IPS-20b (cell line): ENCODE results near the gene HOXD3.
A peak's percentile ranks its signal among the peaks of the same experiment; 100 is the strongest.

Source experiments
- H3K27ac ChIP-seq: one replicate; pipeline ENCODE4 v1.5.1; 2013; ENCODE audit warnings: low read length
- H3K27me3 ChIP-seq: 2 replicates; pipeline ENCODE4 v1.6.1; 2013; ENCODE audit warnings: mild to moderate bottlenecking, low read length, inconsistent platforms; ENCODE audit not compliant: insufficient read depth
- H3K36me3 ChIP-seq: 2 replicates; pipeline ENCODE4 v1.6.1; 2013; ENCODE audit warnings: low read depth, mild to moderate bottlenecking, inconsistent platforms, low read length, moderate library complexity; ENCODE audit not compliant: insufficient read depth
- H3K4me1 ChIP-seq: 2 replicates; pipeline ENCODE4 v1.6.1; 2013; ENCODE audit warnings: mild to moderate bottlenecking, control low read depth, inconsistent platforms, low read length, moderate library complexity; ENCODE audit not compliant: insufficient read depth
- H3K4me3 ChIP-seq: 2 replicates; pipeline ENCODE4 v1.5.1; 2013; ENCODE audit warnings: mild to moderate bottlenecking, low read length, inconsistent platforms
- H3K9ac ChIP-seq: 2 replicates; pipeline ENCODE4 v1.6.1; 2013; ENCODE audit warnings: low read depth, mild to moderate bottlenecking, inconsistent platforms, low read length, moderate library complexity
- H3K9me3 ChIP-seq: 2 replicates; pipeline ENCODE4 v1.6.1; 2013; ENCODE audit warnings: mild to moderate bottlenecking, low read depth, low read length, inconsistent platforms; ENCODE audit not compliant: insufficient read depth

Gene HOXD3

DNA sequence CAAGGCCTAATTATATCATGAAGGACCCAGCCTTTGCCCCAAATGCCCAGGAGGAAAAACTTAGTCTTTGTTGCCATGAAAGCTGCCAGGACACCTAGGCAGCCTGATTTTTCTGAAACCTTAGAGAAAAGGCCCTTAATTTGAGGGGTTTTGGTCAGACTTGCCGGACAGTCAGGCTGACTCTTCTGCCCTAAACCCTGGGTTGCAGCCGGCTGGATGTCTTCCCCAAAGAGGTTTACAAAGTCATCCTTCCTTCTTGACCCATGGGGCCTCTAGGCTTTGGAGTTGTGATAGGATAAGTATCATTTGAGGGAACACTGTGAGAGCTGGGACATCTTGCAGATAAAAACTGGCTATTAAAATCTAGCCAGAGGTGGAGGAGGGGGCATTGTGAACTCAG is 28.9 kb downstream of the HOXD3 start:
- H3K4me1 ChIP-seq: no peaks in the 10 kb centered on the region

DNA sequence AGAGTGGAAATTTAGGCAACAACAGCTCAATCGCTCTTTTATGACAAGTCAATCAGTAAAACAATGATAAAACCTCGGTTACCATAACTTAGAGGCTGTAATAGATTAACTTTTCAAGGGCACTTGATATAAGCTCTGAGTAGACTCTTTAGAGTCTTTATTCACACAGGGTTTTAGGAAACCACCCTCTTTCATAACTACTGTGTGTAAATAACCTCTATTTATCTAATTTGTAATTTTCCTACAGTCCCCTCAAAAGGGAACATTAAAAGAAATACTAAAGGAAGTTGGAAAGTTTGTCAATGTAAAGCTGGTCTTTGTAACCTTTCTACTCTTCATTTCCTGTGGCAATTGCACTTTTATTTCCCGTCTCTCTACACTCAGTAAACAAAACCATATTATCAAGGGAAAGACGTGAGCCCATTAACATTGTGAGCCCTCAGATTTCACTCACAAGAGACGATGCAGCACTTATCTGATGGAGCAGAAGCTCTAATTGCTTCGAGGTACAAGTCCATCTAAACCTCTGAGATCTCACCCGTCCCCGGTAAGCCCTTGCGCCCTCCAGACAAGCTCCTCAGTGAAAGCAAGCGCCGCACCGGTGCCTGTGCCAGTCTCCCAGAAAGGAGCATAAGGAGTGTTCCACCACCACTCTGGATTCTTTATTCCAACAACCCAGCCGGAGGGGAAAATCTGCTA is 30.2 kb downstream of the HOXD3 start:
- Histone ChIP-seq H3K9me3 (no peaks in the 10 kb centered on the region; the same call in 1 of the 2 replicates), H3K4me1 (peaks cover 7% of the 10 kb centered on the region), H3K4me3 (no peak overlapping the region; the same call in 1 of the 2 replicates), H3K9ac (no peak overlapping the region), H3K27me3 (peaks cover 100% of the 10 kb centered on the region), H3K27ac (no peak overlapping the region), H3K36me3 (no peaks in the 10 kb centered on the region)

More for the DNA sequence above, 28.9 kb downstream of the HOXD3 start:
- Histone ChIP-seq H3K9me3 (no peaks in the 10 kb centered on the region; the same call in 1 of the 2 replicates), H3K36me3 (no peaks in the 10 kb centered on the region), H3K4me3 (no peak overlapping the region), H3K9ac (no peak overlapping the region), H3K27ac (no peak overlapping the region), H3K27me3 (peaks cover 100% of the 10 kb centered on the region)

DNA sequence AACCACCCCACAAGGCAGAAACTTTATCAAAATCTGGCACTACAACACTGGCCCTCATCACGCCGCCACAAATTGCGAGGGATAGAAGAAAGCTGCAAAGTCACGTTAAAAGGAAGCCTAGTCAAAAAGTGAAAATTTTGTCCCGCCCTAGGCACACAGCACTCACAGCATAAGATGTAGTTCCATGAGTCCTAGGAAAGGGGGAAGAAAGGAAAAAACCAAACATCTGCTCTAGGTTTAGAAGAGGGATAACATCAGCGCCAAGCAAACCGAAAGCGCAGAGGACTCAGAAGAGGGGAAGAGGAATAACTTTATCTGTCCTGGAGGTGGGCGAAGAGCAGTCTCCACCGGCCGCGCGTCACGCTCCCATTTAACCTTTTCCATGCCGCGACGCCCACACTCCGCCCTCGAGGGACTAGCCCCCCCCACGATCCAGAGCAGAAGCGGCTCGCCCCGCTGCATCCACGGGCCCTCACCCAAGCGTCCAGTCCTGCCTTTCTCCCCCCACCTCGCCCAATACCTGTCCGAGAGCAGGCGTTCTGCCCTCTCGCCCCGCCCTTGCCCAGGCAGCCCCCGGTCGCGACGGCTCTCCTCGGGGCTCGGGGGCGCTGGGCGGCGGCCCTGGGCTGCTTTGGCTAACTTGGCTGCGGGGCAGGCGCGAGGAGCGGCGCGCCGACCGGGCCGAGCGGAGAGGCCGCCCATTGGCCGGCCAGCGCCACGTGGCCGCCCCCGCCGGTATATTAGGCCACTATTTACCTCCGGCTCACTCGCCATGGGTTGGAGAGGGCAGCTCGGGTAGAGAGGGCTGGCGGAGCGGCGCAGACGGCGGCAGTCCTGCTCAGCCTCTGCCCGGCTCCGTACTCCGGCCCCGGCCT is 31.0 kb downstream of the HOXD3 start, which contains the start of gene HOXD1:
HOXD1 (plus strand) TSS at position 770 of the 875 bp plus-strand sequence. CDS start 134 bp downstream, outside the sequence.
- peaks cover 100% of the 10 kb centered on the region for H3K27me3 ChIP-seq

DNA sequence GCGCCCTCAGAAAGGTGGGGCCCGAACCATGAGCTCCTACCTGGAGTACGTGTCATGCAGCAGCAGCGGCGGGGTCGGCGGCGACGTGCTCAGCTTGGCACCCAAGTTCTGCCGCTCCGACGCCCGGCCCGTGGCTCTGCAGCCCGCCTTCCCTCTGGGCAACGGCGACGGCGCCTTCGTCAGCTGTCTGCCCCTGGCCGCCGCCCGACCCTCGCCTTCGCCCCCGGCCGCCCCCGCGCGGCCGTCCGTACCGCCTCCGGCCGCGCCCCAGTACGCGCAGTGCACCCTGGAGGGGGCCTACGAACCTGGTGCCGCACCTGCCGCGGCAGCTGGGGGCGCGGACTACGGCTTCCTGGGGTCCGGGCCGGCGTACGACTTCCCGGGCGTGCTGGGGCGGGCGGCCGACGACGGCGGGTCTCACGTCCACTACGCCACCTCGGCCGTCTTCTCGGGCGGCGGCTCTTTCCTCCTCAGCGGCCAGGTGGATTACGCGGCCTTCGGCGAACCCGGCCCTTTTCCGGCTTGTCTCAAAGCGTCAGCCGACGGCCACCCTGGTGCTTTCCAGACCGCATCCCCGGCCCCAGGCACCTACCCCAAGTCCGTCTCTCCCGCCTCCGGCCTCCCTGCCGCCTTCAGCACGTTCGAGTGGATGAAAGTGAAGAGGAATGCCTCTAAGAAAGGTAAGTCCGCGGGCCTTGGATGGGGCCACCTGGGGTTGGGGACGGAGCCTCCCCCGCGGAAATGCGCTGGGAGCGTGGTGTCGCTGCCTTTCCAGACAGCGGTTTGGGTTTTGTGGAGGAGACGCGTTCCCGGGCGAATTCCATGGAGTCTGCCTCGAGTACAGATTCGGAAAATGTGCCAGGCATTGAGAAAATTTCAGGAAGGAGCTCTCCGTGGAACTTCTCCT is 31.9 kb downstream of the HOXD3 start:
- H3K4me3 ChIP-seq: peak overlapping the region; percentile 46; the same call in 1 of the 2 replicates
- H3K9ac ChIP-seq: no peak overlapping the region
- H3K27me3 ChIP-seq: peaks cover 100% of the 10 kb centered on the region
- H3K4me1 ChIP-seq: peaks cover 11% of the 10 kb centered on the region
- no peak overlapping the region for H3K27ac ChIP-seq
- no peaks in the 10 kb centered on the region; the same call in 1 of the 2 replicates for H3K9me3 ChIP-seq
- no peaks in the 10 kb centered on the region for H3K36me3 ChIP-seq

More for the DNA sequence above, 31.0 kb downstream of the HOXD3 start, which contains the start of gene HOXD1:
- no peak within 1 kb of the TSS for H3K27ac ChIP-seq
- H3K9ac ChIP-seq: no peak within 1 kb of the TSS
- H3K4me1 ChIP-seq: peaks cover 11% of the 10 kb centered on the region
- no peaks in the 10 kb centered on the region; the same call in 1 of the 2 replicates for H3K9me3 ChIP-seq
- no peaks in the 10 kb centered on the region for H3K36me3 ChIP-seq
- H3K4me3 ChIP-seq: peak within 1 kb of the TSS; percentile 46; the same call in 1 of the 2 replicates

DNA sequence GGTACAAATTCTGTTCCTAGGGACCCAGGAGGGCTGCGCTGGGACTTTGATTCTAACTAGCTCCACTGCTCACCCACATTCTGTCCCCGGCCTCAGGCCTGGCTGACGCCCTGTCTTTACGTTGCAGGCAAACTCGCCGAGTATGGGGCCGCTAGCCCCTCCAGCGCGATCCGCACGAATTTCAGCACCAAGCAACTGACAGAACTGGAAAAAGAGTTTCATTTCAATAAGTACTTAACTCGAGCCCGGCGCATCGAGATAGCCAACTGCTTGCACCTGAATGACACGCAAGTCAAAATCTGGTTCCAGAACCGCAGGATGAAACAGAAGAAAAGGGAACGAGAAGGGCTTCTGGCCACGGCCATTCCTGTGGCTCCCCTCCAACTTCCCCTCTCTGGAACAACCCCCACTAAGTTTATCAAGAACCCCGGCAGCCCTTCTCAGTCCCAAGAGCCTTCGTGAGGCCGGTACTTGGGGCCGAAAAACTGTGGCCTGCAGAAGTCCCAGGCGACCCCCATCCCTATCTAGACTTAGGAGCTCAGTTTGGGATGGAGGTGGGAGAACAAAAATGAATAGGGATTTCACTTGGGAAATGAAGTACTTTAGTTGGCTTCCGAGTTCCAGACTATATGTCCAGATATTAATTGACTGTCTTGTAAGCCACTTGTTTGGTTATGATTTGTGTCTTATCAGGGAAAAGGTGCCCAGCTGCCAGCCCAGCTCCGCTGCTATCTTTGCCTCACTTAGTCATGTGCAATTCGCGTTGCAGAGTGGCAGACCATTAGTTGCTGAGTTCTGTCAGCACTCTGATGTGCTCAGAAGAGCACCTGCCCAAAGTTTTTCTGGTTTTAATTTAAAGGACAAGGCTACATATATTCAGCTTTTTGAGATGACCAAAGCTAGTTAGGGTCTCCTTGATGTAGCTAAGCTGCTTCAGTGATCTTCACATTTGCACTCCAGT is 32.9 kb downstream of the HOXD3 start:
- Histone ChIP-seq H3K27ac (no peak overlapping the region), H3K9ac (no peak overlapping the region), H3K9me3 (no peaks in the 10 kb centered on the region; the same call in 1 of the 2 replicates), H3K27me3 (peaks cover 100% of the 10 kb centered on the region), H3K4me1 (peaks cover 11% of the 10 kb centered on the region), H3K4me3 (peak overlapping the region; percentile 18; the same call in 1 of the 2 replicates), H3K36me3 (no peaks in the 10 kb centered on the region)

DNA sequence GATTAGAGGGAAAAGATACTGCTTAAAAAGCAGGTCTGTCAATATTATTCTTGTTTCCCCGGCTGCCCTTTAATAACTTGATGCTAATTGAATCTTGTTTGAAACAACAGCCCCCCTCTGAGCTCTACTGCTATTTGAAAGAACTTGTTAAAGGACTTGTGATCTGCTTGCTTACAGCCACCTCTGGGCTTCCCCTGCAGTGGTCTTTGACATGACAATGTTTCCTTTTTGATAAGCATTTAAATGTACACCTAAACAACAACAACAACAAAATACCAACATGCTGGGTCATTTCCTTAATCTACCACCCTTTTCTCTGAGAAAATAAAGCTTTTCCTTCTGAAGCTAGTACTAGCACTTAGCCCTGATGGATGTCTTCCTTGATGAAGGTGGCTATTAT is 35.2 kb downstream of the HOXD3 start:
- H3K9me3 ChIP-seq: no peaks in the 10 kb centered on the region; the same call in 1 of the 2 replicates
- H3K4me3 ChIP-seq: no peak overlapping the region
- no peaks in the 10 kb centered on the region for H3K36me3 ChIP-seq
- peaks cover 11% of the 10 kb centered on the region for H3K4me1 ChIP-seq
- no peak overlapping the region for H3K27ac ChIP-seq
- no peak overlapping the region for H3K9ac ChIP-seq
- H3K27me3 ChIP-seq: peaks cover 97% of the 10 kb centered on the region

DNA sequence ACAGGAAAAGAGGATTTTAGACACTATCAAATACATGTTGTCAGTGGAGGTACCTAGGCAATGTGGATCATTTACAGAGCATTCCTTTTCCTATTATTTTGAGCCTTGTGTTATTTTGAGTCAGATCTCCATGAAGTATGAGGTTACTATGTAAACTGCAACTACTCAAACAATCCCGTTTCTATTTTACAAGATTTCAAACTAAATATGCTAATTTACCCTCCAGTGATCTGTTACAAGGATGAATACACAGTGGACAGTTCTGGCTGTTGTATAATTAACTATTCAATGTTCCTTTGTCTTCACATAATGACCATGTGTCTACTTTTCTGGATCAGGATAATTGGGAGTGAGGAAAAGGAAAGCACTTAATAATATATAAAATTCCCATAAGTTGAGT is 35.9 kb downstream of the HOXD3 start:
- H3K27me3 ChIP-seq: peaks cover 96% of the 10 kb centered on the region
- no peak overlapping the region for H3K9ac ChIP-seq
- H3K9me3 ChIP-seq: no peaks in the 10 kb centered on the region; the same call in 1 of the 2 replicates
- H3K27ac ChIP-seq: no peak overlapping the region
- H3K4me1 ChIP-seq: peaks cover 11% of the 10 kb centered on the region
- no peaks in the 10 kb centered on the region for H3K36me3 ChIP-seq
- no peak overlapping the region for H3K4me3 ChIP-seq

DNA sequence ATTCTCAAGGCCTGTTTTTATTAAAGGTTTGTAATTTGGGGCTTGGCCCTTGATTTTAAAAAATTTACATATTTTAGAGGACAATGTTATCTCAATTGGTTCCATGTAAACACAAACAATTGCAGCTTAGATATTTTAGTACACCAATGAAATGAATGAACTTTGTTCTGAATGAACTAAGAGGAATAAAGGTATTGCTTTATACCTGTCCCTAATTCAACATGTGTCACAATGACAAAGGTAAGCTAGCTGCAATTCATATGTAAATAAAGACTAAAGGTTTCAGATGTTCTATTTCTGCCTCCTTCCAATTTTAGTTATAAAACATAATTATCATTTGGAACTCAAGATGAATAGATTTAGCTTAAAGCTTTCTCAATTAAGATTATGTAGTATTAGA is 42.8 kb downstream of the HOXD3 start:
- H3K27ac ChIP-seq: no peak overlapping the region
- H3K9me3 ChIP-seq: no peaks in the 10 kb centered on the region
- peaks cover 34% of the 10 kb centered on the region for H3K27me3 ChIP-seq
- no peak overlapping the region for H3K4me3 ChIP-seq
- no peaks in the 10 kb centered on the region for H3K4me1 ChIP-seq
- H3K9ac ChIP-seq: no peak overlapping the region
- H3K36me3 ChIP-seq: no peaks in the 10 kb centered on the region

DNA sequence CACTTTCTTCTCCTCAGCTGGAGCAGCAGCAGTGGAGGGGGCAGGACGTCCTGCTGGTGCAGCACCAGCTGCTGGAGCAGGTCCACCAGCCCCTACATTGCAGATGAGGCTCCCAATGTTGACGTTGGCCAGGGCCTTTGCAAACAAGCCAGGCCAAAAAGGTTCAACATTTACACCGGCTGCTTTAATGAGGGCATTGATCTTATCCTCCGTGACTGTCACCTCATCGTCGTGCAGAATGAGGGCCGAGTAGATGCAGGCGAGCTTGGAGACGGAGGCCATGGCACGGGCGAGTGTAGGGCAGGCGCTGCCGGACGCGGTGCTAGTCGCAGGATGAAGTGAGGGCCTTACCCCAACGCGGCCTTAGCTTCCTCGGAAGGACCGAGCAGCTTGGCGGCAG is 43.9 kb downstream of the HOXD3 start:
- H3K9ac ChIP-seq: no peak overlapping the region
- no peaks in the 10 kb centered on the region for H3K4me1 ChIP-seq
- H3K36me3 ChIP-seq: no peaks in the 10 kb centered on the region
- H3K27ac ChIP-seq: no peak overlapping the region
- H3K4me3 ChIP-seq: no peak overlapping the region
- no peaks in the 10 kb centered on the region for H3K9me3 ChIP-seq
- H3K27me3 ChIP-seq: peaks cover 25% of the 10 kb centered on the region

DNA sequence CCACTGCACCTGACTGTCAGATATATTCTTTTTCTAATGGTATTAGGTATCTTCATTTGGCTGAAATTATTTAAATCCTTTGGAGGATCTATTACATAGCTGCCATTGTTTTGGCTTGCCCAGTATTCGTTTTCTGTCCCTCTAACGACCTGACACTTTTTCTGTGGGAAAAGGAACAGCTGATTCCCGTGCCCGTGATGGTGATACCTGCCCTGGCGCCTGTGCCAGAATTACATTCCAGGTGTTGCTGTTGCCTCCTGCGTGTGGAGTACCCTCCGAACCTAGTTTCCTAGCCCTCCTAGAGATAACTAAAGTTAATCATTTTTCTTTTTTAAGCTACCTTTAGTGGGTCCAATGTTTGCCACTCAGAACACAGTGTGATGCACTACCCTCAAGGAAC is 45.4 kb downstream of the HOXD3 start:
- Histone ChIP-seq H3K36me3 (no peaks in the 10 kb centered on the region), H3K4me1 (no peaks in the 10 kb centered on the region)

More for the DNA sequence above, 45.4 kb downstream of the HOXD3 start:
- Histone ChIP-seq H3K9ac (no peak overlapping the region), H3K27ac (no peak overlapping the region), H3K27me3 (peaks cover 13% of the 10 kb centered on the region), H3K9me3 (no peaks in the 10 kb centered on the region), H3K4me3 (no peak overlapping the region)
